Muscle of back (tissue), 11 donors: Measurements from ENCODE around the gene LRRC37B. TPM values are rescaled to one million over a fixed set of nuclear protein-coding genes. Genes with fewer than 3 reads are reported as not detected.
"Not testable (repeated sequence)": the region's sequence is repeated elsewhere in the genome, so short reads cannot be mapped to it uniquely, and the experiment has no call there.

Source experiments
- DNase-seq, 3 donors: peaks; one replicate each; pipeline versions ENCODE4 v3.0.0 to v3.0.0-alpha.2; 2013
- polyA plus RNA-seq, 10 donors: library from polyadenylated mRNA; unstranded; fragments of 120-200 nt; gene quantifications; one replicate each; pipeline ENCODE4 v1.2.1, GENCODE V29; 2013; ENCODE audit not compliant: insufficient read length in 10 of 10

LRRC37B gene
- polyA plus RNA-seq, 10 donors: 8.1 to 17.7 (median 10.9) TPM

DNA sequence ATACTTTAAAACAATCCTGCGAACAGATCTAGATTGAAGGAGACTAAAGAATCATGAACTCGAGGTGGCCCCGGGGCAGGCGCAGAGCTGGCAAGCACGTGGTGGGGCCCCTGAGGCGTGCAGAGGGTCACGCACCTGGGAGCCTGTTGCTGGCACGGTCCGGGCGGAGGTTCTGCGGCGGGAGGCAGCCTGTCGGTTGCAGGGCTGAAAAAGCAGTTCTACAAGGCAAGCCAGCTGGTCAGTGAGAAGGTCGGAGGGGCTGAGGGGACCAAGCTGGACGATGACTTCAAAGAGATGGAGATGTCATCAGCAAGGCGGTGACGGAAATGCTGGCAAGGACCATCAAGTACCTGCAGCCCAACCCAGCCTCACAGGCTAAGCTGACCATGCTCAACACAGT lies 33.1 kb downstream of the LRRC37B start:
- DNase-seq: not testable (repeated sequence)

- not testable (repeated sequence) for DNase-seq
Observed at GRCh38 chr17:32041306-32041875, 34.2 kb downstream of the LRRC37B start.

DNA sequence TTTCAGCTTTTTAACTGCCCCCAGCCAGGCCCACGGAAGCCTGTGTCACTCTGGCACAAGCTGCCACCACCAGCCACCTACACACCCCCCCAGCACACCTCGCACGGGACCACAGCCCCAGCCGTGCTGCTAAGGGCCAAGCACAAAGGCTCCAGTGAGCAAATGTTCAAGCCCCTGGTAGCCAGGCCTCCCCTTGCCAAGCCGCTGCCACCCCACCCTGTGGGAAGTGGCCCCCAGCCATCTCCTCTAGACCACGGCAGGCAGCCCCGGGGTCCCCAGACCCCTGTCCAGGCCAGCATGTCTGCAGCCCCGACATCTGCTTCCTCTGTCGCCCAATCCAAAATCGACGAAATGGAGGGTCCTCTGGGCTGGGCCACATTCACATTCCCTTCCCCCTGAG lies 35.1 kb downstream of the LRRC37B start:
- DNase-seq: not testable (repeated sequence)

GRCh38 chr17:32045611-32046010 lies 38.4 kb downstream of the LRRC37B start:
- DNase-seq: not testable (repeated sequence)

GRCh38 chr17:32047663-32048062 lies 40.5 kb downstream of the LRRC37B start:
- not testable (repeated sequence) for DNase-seq

GRCh38 chr17:32054985-32055384 lies 47.8 kb downstream of the LRRC37B start:
- not testable (repeated sequence) for DNase-seq

DNA sequence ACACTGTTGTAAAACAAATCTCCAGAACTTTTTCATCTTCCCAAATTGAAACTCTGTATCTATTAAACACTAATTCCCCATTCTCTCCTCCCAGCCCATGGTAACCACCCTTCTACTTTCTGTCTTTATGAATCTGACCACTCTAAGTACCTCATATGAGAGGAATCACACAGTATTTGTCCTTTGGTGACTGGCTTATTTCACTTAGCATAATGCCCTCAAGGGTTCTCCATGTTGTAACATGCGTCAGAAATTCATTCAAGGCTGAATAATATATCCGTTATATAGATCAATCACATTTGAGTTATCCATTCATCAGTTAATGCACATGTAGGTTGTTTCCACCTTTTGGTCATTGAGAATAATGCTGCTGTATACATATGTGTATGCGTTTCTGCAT lies 48.2 kb downstream of the LRRC37B start:
- not testable (repeated sequence) for DNase-seq

GRCh38 chr17:32056500-32056899 lies 49.3 kb downstream of the LRRC37B start:
- DNase-seq: not testable (repeated sequence)

DNA sequence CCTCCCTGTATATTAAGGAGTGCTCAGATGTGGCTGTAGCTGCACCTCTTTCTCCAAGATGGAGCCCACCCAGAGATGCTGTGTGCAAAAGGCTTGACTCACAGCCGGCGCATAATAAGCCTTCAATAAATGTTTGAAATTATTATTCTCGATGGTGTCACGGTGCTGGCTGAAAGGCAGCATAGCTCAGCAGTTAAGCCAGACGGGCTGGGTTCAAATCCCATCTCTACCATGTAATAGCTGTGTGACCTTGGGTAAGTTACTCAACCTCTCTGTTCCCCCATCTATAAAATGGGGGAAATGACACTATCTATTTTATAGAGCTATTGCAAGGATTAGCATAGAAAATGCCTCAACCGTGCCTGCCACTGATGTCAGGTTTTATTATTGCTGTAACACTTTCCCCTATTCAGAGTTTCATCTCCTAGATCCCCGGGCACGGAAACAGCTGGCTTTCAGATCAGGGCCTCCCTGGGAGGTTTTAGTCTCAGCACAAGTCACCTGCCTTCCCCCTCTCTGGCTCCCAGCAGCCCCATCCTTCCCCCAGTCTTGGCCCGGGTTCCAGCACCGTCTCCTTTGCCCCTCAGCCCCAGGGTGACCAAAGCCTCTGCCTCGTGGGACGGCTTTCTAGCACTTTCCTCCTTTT lies 50.4 kb downstream of the LRRC37B start:
- not testable (repeated sequence) for DNase-seq

DNA sequence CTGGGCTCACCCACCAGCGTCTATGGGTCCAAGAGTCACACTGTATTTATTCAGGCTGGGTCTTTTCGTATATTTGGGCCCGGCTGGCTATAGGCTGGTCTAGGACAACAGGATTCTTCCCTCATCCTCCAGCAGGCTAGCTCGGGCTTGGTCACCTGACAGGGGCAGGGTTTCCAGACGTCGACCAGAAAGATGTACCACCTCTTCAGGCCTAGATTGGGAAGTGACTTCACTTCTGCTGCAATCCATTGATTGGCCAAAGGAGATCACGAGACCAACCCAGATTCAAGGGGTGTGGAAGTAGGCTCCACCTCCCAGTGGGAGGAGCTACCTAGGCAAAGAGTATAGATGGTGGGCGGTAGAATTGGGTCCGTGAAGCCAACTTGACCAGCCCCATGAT lies 53.5 kb downstream of the LRRC37B start:
- DNase-seq: not testable (repeated sequence)

DNA sequence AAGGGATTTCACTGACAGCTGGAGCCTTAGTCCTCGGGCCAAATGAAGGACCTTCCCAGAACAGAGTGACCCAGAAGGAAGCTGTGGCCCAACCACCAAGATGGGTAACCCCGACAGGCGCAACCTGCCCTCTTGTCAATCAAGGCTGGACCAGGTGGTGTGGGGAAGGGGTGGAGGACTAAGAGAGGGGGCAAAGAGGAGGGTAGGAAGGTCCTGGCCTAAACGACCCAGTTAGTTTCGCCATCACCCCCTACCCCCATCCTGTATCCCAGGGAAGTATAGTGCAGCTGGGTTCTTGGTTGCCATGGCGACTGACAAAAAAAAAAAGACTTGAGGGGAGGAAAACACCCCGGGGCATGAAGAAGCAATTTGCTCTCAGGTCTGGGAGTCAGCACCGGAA lies 54.7 kb downstream of the LRRC37B start:
- DNase-seq: peak in 1 of 3 donors; percentile 8

DNA sequence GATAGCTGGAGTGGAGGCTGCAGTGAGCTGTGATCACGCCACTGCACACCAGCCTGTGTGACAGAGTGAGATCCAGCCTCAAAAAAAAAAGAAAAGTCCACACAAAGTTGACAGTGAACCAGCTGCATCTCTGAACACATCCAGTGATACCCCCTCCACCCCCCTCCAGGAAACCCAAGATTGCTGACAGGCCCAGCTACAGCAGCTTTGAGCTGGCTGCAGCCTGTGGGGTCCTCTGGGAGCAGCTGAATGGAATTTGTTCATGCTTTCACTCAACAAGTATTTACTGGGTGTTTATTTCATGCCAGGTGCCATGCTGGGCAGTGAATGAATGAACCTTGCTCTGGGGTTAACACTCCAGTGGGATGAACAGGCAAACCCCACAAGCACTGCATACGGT lies 56.9 kb downstream of the LRRC37B start:
- peak in 1 of 3 donors; percentile 15 for DNase-seq

GRCh38 chr17:32066123-32066680 lies 59.0 kb downstream of the LRRC37B start:
- DNase-seq: not testable (repeated sequence)

GRCh38 chr17:32066863-32067642 lies 59.9 kb downstream of the LRRC37B start:
- DNase-seq: not testable (repeated sequence)

- not testable (repeated sequence) for DNase-seq
Observed at GRCh38 chr17:32069067-32069466, 61.9 kb downstream of the LRRC37B start.

- not testable (repeated sequence) for DNase-seq
Observed at GRCh38 chr17:32071961-32072360, 64.8 kb downstream of the LRRC37B start.

DNA sequence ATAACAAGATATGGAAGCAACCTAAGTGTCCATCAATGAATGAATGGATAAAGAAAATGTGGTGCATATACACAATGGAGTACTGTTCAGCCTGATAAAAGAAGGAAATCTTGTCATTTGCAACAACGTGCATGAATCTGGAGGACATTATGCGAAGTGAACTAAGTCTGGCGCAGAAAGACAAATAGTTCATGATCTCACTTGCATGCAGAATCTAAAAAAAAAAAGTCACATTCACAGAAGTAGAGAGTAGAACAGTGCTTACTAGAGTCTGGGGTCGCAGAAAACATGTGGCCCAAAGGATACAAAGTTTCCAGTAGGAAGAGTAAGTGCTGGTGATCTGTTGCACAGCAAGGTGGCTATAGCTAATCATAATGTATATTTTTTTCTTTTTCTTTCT lies 65.9 kb downstream of the LRRC37B start:
- DNase-seq: not testable (repeated sequence)

- DNase-seq: peak; percentile 24 to 81 (median 52)
Observed at GRCh38 chr17:32079753-32080152, 72.6 kb downstream of the LRRC37B start.

DNA sequence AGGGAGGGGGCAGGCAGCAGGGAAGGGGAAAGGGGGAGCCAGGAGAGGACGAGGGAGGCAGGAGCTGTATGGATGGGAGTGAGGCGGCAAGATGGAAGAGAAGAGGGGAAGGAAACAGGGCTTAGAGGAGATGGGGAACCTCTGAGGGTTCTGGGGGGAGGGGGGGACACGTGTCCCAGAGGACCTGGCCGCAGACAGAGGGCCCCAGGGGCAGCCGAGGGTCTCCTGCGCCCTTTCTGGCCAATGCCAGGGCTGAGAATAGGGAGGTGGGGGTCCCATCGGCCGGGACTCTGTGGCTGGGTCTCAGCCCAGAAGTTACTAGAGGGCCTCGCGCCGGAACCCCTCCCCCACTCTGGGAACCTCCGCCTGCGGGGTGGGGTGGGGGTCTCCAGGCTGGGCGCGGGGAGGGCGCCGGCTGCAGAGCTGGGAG lies 76.4 kb downstream of the LRRC37B start:
- peak in 1 of 3 donors; percentile 58 for DNase-seq

DNA sequence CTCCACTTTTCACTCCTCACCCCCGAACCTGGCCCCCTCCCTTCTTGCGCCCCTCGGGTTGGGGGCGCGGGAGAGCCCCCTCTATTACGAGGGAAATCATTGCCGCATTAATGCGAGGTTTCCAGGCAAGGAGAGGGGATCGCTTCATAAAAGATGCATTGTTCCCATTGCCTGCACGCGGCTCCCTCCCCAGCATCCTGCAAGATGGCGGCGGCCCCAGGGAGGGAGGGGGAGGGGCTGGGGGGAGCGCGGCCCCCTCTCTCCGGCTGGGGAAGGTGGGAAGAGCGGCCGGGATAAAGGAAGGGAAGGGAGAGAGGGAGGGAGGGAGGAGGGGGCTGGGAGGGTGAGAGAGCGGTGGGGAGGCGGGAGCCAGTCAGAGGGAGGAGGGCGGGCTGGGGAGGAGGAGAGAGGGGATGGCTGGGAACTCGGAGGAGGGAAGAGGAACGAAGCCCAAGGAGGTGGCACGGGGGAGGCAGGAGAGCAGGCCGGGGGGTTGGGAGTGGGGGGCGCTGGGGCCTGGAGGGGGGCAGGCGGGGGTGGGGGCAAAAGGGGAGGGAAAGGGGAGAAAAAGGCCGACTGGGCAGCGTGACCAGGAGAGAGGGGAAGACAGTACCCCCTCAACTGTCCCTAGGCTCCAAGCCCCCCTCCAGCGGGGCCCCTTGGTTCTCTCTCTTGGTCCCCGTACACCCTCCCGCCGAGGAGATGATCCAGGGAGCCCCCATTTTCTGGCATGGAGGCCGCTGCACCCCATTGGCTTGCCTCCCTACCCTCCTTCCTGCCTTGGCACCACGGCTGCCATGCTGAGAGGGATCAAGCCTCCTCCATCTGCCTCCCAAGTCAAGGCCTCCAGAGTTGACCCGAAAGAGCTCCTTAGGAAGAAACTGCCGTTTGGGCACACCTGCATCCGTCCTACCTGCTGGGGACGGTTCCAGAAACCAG lies 77.1 kb downstream of the LRRC37B start:
- DNase-seq: peak; percentile 43 to 86 (median 69)
